ENCODE measurements around the gene KCNH2. TPM values are rescaled to one million over a fixed set of nuclear protein-coding genes. Genes with fewer than 3 reads are reported as not detected.

KCNH2 gene
- total and polyA plus RNA-seq, 2 donors (not counting 1 experiment from before 2014, with no cell fraction given) = 0.86 to 2.7 TPM

DNA sequence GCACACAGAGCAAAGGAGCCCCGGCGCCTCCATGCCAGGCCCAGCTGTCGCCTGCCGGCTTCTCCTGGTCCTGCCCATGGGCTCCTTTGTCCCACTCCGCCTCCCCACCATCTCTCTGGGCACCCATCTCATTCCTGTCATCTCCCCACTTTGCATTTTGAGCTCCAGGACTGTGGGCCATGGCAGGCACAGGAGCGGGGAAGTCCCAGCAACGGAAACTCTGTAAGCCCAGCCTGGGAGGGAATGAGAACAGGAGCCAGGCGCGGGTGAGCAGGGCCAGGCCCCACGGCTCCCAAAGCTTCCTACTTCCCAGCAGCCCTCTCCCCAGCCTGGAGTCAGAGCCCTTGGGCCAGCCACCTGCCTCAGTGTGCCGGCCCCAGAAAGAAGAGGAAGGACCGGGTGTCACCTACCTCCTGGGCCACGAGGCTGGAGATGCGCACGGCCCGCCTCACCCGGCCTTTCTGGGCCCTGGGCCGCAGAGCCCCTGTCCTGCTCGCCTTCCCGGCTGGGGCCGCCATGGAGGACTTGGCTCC lies 23.1 kb downstream of the KCNH2 start:
- Mint-ChIP-seq H3K4me3 (no peak overlapping the region), H3K27ac (no peak overlapping the region), H3K9me3 (ENCODE audit: insufficient read depth) (no peaks in the 10 kb centered on the region), H3K4me1 (no peaks in the 10 kb centered on the region), H3K27me3 (peaks cover 50% of the 10 kb centered on the region)
- ATAC-seq (ENCODE audit: low read depth) = no peak
- Histone ChIP-seq H3K79me2 (ENCODE audit: control insufficient read depth, insufficient read depth, low read length) (no peaks in the 10 kb centered on the region), H2AFZ (ENCODE audit: insufficient read depth, low read depth, low read length, poor library complexity, severe bottlenecking) (no peak overlapping the region), H3K4me3 (ENCODE audit: control extremely low read depth in 1 of 5, extremely low read depth in 1 of 5, insufficient read depth in 1 of 5, low read depth in 2 of 5, low read length in 4 of 5) (no peak overlapping the region), H3K4me1 (ENCODE audit: control insufficient read depth in 2 of 2, insufficient read depth in 2 of 2, low read length in 2 of 2) (no peaks in the 10 kb centered on the region), H3K27me3 (replicated peaks in 1 of 4; ENCODE audit: control extremely low read depth in 1 of 4, control insufficient read depth in 3 of 4, insufficient read depth in 4 of 4, low read length in 3 of 4) (peaks cover 0 to 36% (median 0%) of the 10 kb centered on the region in 4 experiments), H3K27ac (ENCODE audit: low read length in 2 of 2) (no peak overlapping the region), H4K20me1 (ENCODE audit: control insufficient read depth, insufficient read depth, low read length, poor library complexity, severe bottlenecking) (no peaks in the 10 kb centered on the region), H3K4me2 (replicated peaks; ENCODE audit: low read depth, low read length, poor library complexity, severe bottlenecking) (no peak overlapping the region), H3K9me3 (ENCODE audit: control extremely low read depth in 1 of 3, control insufficient read depth in 2 of 3, insufficient read depth in 1 of 3, low read length in 2 of 3) (peaks cover 0 to 9% (median 0%) of the 10 kb centered on the region in 3 donors), H3K9ac (ENCODE audit: low read length) (no peak overlapping the region), H3K36me3 (replicated peaks in 1 of 2; ENCODE audit: control extremely low read depth in 1 of 2, control insufficient read depth in 1 of 2, extremely low read depth in 1 of 2, insufficient read depth in 2 of 2, low read length in 1 of 2) (no peaks in the 10 kb centered on the region)
- 83% methylated on average over 18 of the region's 21 CpGs for WGBS (ENCODE audit: insufficient coverage)
- TF ChIP-seq, protein P1, sequence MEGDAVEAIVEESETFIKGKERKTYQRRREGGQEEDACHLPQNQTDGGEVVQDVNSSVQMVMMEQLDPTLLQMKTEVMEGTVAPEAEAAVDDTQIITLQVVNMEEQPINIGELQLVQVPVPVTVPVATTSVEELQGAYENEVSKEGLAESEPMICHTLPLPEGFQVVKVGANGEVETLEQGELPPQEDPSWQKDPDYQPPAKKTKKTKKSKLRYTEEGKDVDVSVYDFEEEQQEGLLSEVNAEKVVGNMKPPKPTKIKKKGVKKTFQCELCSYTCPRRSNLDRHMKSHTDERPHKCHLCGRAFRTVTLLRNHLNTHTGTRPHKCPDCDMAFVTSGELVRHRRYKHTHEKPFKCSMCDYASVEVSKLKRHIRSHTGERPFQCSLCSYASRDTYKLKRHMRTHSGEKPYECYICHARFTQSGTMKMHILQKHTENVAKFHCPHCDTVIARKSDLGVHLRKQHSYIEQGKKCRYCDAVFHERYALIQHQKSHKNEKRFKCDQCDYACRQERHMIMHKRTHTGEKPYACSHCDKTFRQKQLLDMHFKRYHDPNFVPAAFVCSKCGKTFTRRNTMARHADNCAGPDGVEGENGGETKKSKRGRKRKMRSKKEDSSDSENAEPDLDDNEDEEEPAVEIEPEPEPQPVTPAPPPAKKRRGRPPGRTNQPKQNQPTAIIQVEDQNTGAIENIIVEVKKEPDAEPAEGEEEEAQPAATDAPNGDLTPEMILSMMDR (IDR thresholded peaks at IDR 0.05) = no peak
- no peak for TF ChIP-seq EZH2 (IDR thresholded peaks at IDR 0.05; ENCODE audit: borderline replicate concordance, insufficient read depth, low read depth, low read length, poor library complexity, severe bottlenecking)
- ChIA-PET POLR2A (no interaction called here), CTCF (no interaction called here)
- intact Hi-C loops (cut with micrococcal nuclease) = no loop called here
- DNase-seq = no peak

DNA sequence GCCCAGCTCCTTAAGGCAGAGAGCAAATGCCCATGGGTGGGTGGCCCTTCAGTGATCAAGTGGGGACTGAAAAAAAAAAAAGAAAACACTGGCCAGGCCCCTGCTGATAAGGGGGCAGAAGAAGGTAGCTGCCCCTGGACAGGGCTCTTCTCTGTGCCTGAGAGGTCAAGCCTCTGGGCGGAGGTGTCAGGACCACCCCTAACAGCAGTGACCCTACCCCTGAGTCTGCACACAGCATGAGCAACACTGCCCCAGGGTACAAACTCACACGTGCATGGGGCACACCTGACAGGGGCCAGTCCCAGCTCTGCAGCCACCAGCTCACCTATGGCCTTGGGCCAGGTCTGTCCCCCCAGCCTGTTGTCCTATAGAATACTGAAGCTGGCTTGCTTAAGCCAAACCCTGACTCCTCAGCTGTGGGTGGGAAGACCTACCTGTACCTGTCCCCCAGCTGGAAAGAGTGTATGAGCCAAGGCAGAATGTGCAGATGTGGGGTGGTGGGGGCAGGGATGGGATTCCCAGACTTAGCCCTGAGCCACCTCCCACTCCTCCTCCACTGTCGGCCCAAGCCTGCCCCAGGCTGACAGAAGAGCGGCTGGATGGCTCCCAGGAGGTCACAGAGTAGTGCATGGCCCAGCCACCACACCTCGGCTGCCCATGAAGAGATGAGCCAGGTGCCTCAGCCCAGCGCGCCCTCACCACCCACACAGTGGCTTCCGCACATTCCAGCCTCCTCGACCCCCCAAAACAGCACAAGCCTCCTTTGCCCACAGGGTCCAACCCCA lies 23.7 kb downstream of the KCNH2 start:
- no peak for ATAC-seq (ENCODE audit: low read depth)
- intact Hi-C loops (cut with micrococcal nuclease) = no loop called here
- no peaks in the 10 kb centered on the region for H3K36me3 ChIP-seq (replicated peaks in 1 of 2; ENCODE audit: control extremely low read depth in 1 of 2, control insufficient read depth in 1 of 2, extremely low read depth in 1 of 2, insufficient read depth in 2 of 2, low read length in 1 of 2)
- no peak overlapping the region for H3K9ac ChIP-seq (ENCODE audit: low read length)
- TF ChIP-seq EZH2 (IDR thresholded peaks at IDR 0.05; ENCODE audit: borderline replicate concordance, insufficient read depth, low read depth, low read length, poor library complexity, severe bottlenecking) = no peak
- Mint-ChIP-seq H3K4me1 (no peaks in the 10 kb centered on the region), H3K9me3 (ENCODE audit: insufficient read depth) (no peaks in the 10 kb centered on the region), H3K4me3 (no peak overlapping the region), H3K27me3 (peaks cover 45% of the 10 kb centered on the region), H3K27ac (no peak overlapping the region)
- no peak overlapping the region for H3K4me3 ChIP-seq (ENCODE audit: control extremely low read depth in 1 of 5, extremely low read depth in 1 of 5, insufficient read depth in 1 of 5, low read depth in 2 of 5, low read length in 4 of 5)
- POLR2A ChIA-PET = no interaction called here
- H4K20me1 ChIP-seq (ENCODE audit: control insufficient read depth, insufficient read depth, low read length, poor library complexity, severe bottlenecking) = no peaks in the 10 kb centered on the region
- peaks cover 0 to 5% (median 0%) of the 10 kb centered on the region in 3 donors for H3K9me3 ChIP-seq (ENCODE audit: control extremely low read depth in 1 of 3, control insufficient read depth in 2 of 3, insufficient read depth in 1 of 3, low read length in 2 of 3)
- H3K4me2 ChIP-seq (replicated peaks; ENCODE audit: low read depth, low read length, poor library complexity, severe bottlenecking) = no peak overlapping the region
- H3K27me3 ChIP-seq (replicated peaks in 1 of 4; ENCODE audit: control extremely low read depth in 1 of 4, control insufficient read depth in 3 of 4, insufficient read depth in 4 of 4, low read length in 3 of 4) = peaks cover 0 to 31% (median 0%) of the 10 kb centered on the region in 4 experiments
- no peak overlapping the region for H2AFZ ChIP-seq (ENCODE audit: insufficient read depth, low read depth, low read length, poor library complexity, severe bottlenecking)
- 93% methylated on average over 7 of the region's 9 CpGs for WGBS (ENCODE audit: insufficient coverage)
- H3K4me1 ChIP-seq (ENCODE audit: control insufficient read depth in 2 of 2, insufficient read depth in 2 of 2, low read length in 2 of 2) = no peaks in the 10 kb centered on the region
- CTCF ChIA-PET = interaction anchor here (0.5 to 1.6 kb wide), 4 partner anchors 8 to 1569 kb away, joined by 3 to 5 read pairs (median 3); no protein-coding TSS in a partner anchor
- H3K79me2 ChIP-seq (ENCODE audit: control insufficient read depth, insufficient read depth, low read length) = no peaks in the 10 kb centered on the region
- no peak overlapping the region for H3K27ac ChIP-seq (ENCODE audit: low read length in 2 of 2)
- no peak for DNase-seq
